HG02610 (cell line): Measurements from ENCODE around the gene NOTO.
"Not testable (repeated sequence)": the region's sequence is repeated elsewhere in the genome, so short reads cannot be mapped to it uniquely, and the experiment has no call there.

Source experiments
- ATAC-seq: cut with Tn5 transposase; IDR thresholded peaks from one replicate; pipeline ENCODE4 v1.9.1; 2021; ENCODE audit warnings: mild to moderate bottlenecking, moderate library complexity; ENCODE audit not compliant: unreplicated experiment

The NOTO gene

DNA sequence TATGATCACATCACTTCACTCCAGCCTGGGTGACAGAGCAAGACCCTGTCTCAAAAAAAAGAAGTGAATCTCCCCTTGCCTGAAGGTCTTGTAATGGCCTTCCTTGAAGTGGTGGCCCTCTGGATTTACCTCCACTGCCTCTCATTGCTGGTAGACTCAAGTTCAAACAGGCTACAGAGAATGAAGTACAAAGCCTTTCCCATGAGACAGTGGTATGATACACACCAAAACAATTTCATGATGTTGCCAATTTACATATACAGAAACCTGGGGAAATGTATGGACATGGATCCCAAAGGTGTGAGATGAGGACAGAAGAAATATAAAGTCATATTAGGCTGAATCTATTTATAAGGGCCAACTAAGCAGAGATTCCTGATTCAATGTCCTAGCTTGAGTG, 4.8 kb upstream of the NOTO start:
- no peak for ATAC-seq

DNA sequence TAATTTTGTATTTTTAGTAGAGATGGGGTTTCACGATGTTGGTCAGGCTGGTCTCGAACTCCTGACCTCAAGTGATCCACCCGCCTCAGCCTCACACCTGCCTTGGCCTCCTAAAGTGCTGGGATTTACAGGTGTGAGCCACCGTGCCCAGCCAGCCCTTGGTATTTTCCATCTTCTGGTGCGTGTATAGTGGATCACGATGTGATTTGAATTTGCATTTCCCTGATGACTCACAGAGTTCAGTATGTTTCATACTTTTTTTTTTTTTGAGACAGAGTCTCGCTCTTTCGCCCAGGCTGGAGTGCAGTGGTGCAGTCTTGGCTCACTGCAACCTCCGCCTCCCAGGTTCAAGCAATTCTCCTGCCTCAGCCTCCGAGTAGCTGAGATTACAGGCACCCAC, 2.1 kb upstream of the NOTO start:
- ATAC-seq: not testable (repeated sequence)

DNA sequence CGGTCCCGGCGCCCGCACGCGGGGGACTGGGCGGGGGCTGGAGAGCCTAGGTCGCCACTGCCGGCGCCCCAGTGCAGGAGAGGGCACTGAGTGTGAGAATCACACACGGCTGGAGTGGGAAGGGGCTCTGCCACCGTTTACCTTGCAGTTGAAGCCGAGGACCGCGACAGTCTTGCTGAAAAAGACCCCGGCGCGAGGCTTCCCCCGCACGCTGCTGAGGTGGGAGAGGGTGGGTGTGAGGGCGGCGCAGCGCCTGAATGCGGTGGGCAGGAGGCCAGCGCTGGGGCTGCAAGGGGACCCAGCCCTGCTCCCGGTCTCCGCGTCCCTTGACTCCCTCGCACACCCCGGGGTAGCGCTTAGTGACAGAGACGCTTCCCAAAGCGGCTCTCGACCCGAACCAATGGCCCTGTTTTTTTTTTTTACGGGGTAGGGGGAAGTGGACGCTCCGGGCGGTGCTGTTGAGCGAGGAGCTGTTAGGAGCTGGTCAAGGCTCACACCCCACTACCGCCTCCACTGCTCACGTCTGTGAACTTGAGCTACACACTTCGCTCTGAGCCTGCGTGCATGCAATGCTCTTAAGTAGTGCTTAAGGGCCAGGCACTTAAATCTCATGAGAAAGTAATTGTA, 794 bp downstream of the NOTO start:
- ATAC-seq: no peak

- ATAC-seq: no peak
Measured at GRCh38 chr2:73205611-73206010, 3.2 kb downstream of the NOTO start.

DNA sequence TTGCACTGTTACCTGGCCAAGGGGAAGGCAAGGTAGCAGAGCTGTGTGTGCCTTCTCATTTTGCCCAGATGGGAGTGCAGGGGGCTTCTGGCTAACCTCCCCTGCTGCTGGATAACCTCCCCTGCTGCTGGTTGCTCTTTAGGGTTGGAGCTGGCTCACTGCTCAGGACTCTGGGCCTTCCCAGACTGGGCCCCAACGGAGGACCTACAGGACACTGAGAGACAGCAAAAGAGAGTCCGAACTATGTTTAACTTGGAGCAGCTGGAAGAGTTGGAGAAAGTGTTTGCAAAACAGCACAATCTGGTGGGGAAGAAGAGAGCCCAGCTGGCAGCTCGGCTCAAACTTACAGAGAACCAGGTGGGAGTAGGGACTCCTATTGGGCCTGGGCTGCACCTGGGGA, 5.9 kb downstream of the NOTO start:
- ATAC-seq: no peak

DNA sequence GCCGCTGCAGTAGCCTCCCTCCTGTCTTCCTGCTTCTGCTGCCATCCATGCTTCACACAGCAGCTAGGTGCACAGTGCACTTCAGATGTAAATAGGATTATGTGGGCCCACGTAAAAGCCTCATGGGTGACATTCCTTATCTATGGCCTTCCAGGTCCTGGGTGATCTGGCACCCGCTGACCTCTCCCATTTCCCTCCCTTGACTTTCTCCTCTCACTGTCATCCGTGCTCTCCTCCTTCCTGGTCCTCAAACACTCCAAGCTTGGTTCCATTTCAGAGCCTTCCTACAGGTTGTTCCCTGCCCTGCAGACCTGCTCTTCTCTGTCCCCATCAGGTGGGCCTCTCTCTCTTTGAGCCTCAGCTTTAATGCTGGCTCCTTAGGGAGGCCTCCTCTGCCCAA, 7.6 kb downstream of the NOTO start:
- no peak for ATAC-seq

GRCh38 chr2:73210696-73211095, 8.3 kb downstream of the NOTO start:
- ATAC-seq: no peak

GRCh38 chr2:73212098-73212447, 9.7 kb downstream of the NOTO start:
- no peak for ATAC-seq

DNA sequence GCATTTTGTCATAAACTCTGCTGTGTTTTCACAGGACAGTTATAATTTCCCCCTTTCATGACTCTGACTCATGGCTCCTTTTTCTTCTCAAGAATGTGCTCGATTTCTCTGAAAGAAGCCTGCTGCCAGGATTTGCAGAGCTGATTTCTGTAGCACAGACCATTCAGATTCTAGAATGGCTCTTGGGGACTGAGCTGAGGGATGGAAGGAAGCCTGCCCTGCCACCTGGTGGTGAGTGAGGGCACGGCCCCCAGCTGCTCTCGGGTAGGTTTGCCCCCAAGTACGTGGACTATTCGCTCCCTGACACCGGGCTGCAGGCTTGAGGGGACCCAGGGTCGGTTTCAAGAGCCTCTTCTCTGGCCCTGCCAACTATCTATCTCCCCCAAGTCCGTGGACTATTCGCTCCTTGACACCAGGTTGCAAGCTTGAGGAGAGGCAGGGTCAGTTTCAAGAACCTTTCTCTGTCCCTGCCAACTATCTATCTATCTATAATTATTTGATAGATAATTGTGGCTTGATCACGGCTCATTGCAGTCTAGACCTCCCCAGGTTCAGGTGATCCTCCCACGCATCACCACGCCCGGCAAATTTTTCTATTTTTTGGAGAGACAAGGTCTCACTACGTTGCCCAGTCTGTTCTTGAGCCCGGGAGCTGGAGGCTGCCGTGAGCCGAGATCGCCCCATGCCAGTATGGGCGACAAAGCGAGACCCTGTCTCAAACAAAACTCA, 10.2 kb downstream of the NOTO start:
- peak; percentile 66 for ATAC-seq

DNA sequence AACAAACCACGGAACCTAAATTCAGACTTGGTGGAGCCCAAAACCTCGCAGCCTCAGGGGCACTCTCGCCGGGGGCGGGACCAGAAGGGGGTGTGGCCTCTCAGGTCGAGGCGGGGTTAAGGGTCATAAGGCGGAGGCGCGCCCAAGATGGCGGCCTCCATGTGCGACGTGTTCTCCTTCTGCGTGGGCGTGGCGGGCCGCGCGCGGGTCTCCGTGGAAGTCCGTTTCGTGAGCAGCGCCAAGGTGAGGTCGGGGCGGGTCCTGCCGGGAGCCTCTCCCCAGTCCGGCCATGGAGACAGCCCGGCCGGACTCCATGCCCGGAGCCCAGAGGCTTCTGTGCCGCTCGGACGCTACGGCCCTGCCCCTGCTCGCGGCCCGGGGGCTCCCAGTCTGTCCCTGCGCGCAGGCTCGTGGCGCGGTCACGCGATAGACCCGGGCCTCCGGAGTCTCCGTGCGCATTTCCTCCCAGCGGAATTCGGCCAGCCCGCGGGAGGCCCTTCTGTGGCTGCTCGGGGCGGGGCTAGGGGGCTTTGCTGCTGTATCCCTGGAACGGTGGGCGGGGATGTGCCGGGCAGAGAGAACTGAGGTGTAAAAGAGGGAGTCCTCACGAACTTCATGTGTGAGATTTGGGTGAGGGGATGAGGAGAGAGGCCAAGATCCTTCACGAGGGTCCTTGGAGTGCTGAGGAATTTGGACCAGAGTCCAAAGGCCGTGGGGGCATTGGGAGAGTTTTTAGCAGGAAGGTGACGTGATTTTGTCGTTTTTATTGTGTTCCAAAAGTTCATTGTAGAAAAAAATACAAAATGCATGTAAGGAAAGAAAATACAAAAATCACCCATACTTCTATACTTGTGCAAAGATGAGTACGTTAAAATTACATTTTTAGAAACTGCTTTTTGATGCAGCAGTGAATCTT, 12.0 kb downstream of the NOTO start, which contains the start of gene SMYD5:
Gene SMYD5 (plus strand): TSS at position 126 of the 916 bp plus-strand sequence. CDS start 22 bp downstream, at position 148.
- peak; percentile 90 for ATAC-seq

GRCh38 chr2:73215254-73215653, 12.9 kb downstream of the NOTO start:
- ATAC-seq: no peak

- ATAC-seq: no peak
Measured at GRCh38 chr2:73217160-73217559, 14.8 kb downstream of the NOTO start.

- no peak for ATAC-seq
Measured at GRCh38 chr2:73217826-73218225, 15.5 kb downstream of the NOTO start.

- ATAC-seq: no peak
Measured at GRCh38 chr2:73218298-73218697, 15.9 kb downstream of the NOTO start.

DNA sequence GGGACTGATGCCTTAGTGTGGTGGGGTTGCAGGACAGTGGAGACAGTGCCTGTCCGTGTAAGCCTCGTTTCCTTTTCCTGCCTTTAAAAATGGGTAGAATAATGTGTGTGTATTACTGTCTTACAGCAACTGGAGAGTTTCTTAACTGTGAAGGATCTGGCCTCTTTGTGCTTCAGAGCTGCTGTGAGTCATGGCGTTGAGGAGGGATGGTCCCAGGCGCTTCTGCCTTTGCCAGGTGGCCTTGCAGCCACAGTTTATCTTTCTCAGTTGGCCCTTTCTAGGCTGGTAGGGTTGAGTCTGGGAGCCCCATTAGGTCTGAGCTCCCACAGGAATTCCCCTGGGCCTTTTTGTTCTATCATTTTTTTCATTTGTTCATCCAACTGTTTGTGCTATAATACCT, 21.4 kb downstream of the NOTO start:
- ATAC-seq: no peak

DNA sequence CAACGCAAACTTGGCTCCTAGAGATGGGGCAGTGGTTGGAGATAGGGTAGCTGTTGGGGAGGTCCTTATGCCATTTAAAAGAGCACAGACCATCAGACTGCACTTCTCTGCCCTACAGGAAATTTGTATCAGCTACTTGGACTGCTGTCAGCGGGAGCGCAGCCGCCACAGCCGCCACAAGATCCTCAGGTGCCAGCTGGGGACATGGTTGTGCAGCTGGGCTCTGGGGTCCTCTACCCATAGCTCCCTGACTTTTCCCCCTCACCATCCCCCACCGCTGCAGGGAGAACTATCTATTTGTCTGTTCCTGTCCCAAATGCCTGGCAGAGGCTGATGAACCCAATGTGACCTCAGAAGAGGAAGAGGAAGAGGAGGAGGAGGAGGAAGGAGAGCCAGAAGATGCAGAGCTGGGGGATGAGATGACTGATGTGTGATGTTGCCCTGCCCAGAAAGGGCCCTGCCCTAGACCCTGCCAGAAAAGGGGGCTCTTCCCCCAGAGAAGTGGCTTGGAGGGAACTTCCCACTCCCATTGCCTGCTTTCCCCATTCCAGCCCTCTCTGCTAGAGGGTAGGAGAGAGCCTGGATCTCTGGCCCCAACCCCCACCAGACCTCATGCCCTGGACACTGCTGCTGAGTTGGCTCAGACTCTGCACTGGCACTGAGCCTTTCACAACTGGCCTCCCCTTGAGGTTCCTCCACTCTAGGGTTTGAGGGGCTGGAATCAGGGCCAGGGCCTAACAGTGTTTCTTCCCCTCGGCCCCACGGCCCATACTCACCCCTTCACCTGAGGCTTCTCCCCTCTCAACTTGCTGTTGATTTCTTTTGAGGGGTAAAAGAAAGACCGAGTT, 23.4 kb downstream of the NOTO start:
- ATAC-seq: no peak

DNA sequence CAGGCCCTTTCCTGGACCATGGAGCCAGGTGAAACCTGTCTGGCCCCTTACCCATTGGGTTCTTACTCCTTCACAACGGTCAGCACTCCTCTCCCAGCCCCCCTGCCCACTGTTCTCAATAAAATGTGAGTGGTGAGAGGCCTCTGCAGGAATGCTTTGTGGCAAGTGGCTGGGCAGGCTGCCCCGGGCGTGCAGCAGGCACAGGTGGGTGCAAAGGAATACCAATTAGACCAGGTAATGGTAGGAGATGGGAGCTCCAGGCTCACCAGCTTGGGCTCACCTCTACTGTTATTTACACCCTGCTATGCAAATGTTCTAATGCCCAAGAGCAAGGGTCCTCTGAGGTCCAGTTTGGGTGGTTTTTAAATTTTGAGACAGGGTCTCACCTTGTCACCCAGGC, 24.7 kb downstream of the NOTO start:
- ATAC-seq: no peak

DNA sequence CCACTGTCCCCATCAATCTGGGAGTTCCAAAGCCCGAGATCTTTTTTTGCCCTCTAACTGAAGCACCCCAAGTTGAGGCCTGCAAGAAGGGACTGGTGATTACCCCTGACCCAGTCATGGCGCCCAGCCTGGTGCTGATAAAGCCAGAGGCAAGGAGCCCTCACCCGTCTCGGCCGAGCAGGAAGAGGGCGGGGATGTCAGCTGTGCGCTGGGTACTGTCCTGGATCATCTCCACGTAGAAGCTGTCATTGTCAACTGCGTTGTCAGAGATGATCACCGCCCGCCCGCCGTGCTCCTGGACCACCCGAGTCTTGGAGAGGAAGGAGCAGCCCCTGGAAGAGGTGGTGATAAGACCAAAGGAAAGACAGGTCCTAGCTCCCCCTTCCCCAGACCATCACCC, 26.3 kb downstream of the NOTO start:
- ATAC-seq: no peak

DNA sequence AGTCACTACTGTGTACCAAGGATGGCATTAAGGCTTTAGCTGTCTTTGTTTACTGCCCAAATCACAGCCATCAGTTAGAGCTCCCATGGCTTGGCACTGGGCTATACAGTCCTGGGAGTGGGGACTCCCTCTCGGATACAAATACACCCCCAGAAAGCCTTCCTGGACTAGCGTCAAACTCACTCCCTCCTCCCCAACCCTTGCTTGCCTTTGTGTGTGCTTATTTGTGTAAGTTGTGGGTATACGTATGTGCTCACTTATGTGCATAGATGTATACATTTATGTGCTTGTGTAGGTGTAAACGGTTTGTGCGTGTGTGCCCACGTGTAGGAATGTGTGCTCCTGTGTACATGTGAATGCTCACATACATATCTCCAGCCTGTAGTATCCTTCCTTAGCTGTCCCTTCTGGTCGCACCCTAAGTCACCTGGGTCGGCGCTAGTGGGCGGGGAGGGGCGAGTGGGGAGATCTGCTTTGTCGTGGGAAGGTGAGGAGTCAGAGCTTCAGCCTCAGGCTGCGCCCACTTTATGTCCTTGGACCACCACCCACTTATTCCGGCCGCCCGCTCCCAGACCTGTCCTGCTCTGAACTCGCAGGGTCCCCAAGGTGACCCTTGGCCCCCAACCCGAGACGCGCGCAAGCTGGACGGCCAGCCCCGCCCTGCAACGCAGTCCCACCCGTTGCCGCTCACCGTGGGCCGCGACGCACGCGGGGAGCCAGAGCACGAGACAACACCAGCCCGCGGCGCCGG, 30.2 kb downstream of the NOTO start:
- ATAC-seq: no peak
